Subcutaneous adipose tissue (tissue), 4 donors: ENCODE measurements around the gene KLK15. TPM values are rescaled to one million over a fixed set of nuclear protein-coding genes. Genes with fewer than 3 reads are reported as not detected.

Source experiments
- CTCF ChIP-seq: fragments of 450-650 bp; IDR thresholded peaks from one replicate; pipeline ENCODE4 v1.5.1; 2016; ENCODE audit warnings: low read depth, mild to moderate bottlenecking, control low read depth, antibody characterized with exemption, moderate library complexity
- total RNA-seq, 4 donors: library from RNA; depleted of rRNA; stranded (reverse); fragments of >200 nt; gene quantifications; one replicate each; pipeline ENCODE4 v1.1.0, GENCODE V29; 2016

Gene KLK15
- total RNA-seq, 4 donors from 2014 or later: not detected

- no peak for TF ChIP-seq CTCF
Observed at GRCh38 chr19:50819636-50820035, 13.7 kb downstream of the KLK15 start.

GRCh38 chr19:50818859-50819472 lies 14.4 kb downstream of the KLK15 start:
- TF ChIP-seq CTCF: no peak

- no peak for TF ChIP-seq CTCF
Observed at GRCh38 chr19:50817941-50818858, 15.2 kb downstream of the KLK15 start.

GRCh38 chr19:50815439-50815838 lies 17.9 kb downstream of the KLK15 start:
- no peak for TF ChIP-seq CTCF

GRCh38 chr19:50814883-50815282 lies 18.5 kb downstream of the KLK15 start:
- no peak for TF ChIP-seq CTCF

GRCh38 chr19:50812474-50812873 lies 20.9 kb downstream of the KLK15 start:
- no peak for TF ChIP-seq CTCF

GRCh38 chr19:50808856-50809255 lies 24.5 kb downstream of the KLK15 start:
- TF ChIP-seq CTCF: no peak
